Measurements from ENCODE around the gene ASCL3.
"Not testable (repeated sequence)": the region's sequence is repeated elsewhere in the genome, so short reads cannot be mapped to it uniquely, and the experiment has no call there.

Gene ASCL3

GRCh38 chr11:8908099-8908498, 34.7 kb downstream of the ASCL3 start:
- DNase-seq, result no peak

GRCh38 chr11:8907116-8907515, 35.7 kb downstream of the ASCL3 start:
- DNase-seq, result no peak

GRCh38 chr11:8905528-8906165, 37.2 kb downstream of the ASCL3 start:
- DNase-seq, result no peak

- no peak for DNase-seq
Measured at GRCh38 chr11:8899119-8899753, 43.6 kb downstream of the ASCL3 start.

GRCh38 chr11:8891185-8891584, 51.6 kb downstream of the ASCL3 start:
- DNase-seq, result not testable (repeated sequence)

Data from activated CD4-positive, CD25-positive, alpha-beta regulatory T cell (primary cell).